H1 (cell line): ENCODE results near the gene C1orf115. TPM values are rescaled to one million over a fixed set of nuclear protein-coding genes. Genes with fewer than 3 reads are reported as not detected.

ENCODE experiments used
- CTCF ChIA-PET: fragments of 300-600 bp; sonication (Branson Sonifier 250); formaldehyde crosslinking; loops from one replicate; lab custom pipeline; 2021; ENCODE audit not compliant: partially characterized antibody; lab: Charles Lee
- POLR2A ChIA-PET: fragments of 300-600 bp; sonication (Branson Sonifier 250); formaldehyde crosslinking; loops from one replicate; lab custom pipeline; 2021; ENCODE audit warnings: inconsistent platforms; ENCODE audit not compliant: partially characterized antibody; lab: Charles Lee
- DNase-seq, 2 experiments: peaks; one replicate each; pipeline versions ENCODE4 v3.0.0 to v3.0.0-alpha.2; 2010 to 2022; ENCODE audit warnings: low spot score in 2 of 2, low read depth in 1 of 2, mixed read lengths in 1 of 2
- FAIRE-seq: peaks from 2 replicates; lab custom pipeline; 2011; peaks lifted over from hg19 to GRCh38; lab: Jason Lieb, UNC
- H2AFZ ChIP-seq: 2 replicates; pipeline ENCODE4 v1.8.1; 2012; ENCODE audit warnings: low read length, inconsistent platforms
- H2AK5ac ChIP-seq: 2 replicates; pipeline ENCODE4 v1.6.1; 2013; ENCODE audit warnings: low read depth, low read length
- H2BK120ac ChIP-seq: replicated peaks from 2 replicates; pipeline ENCODE3; 2013; ENCODE audit warnings: low read depth, low read length, inconsistent platforms
- H2BK12ac ChIP-seq: 2 replicates; pipeline ENCODE4 v1.6.1; 2013; ENCODE audit warnings: low read depth, low read length
- H2BK15ac ChIP-seq: 2 replicates; pipeline ENCODE4 v1.6.1; 2013; ENCODE audit warnings: low read length
- H2BK20ac ChIP-seq: 2 replicates; pipeline ENCODE4 v1.6.1; 2013; ENCODE audit warnings: low read length
- H2BK5ac ChIP-seq: 2 replicates; pipeline ENCODE4 v1.6.1; 2013; ENCODE audit warnings: low read depth, low read length
- H3K14ac ChIP-seq: 2 replicates; pipeline ENCODE4 v1.6.1; 2013; ENCODE audit warnings: inconsistent platforms; ENCODE audit not compliant: insufficient read length
- H3K18ac ChIP-seq: 2 replicates; pipeline ENCODE4 v1.6.1; 2013; ENCODE audit warnings: low read length; ENCODE audit errors: extremely low read depth
- H3K23ac ChIP-seq: 2 replicates; pipeline ENCODE4 v1.6.1; 2013; ENCODE audit warnings: inconsistent platforms; ENCODE audit not compliant: insufficient read length
- H3K23me2 ChIP-seq: 2 replicates; pipeline ENCODE4 v1.6.1; 2013; ENCODE audit warnings: low read depth, low read length
- H3K27ac ChIP-seq: 2 replicates; pipeline ENCODE4 v1.6.1; 2011; ENCODE audit warnings: low read depth, low read length, inconsistent platforms
- H3K27me3 ChIP-seq, 4 experiments: replicated peaks in 1 of 4; 1 replicate in 1 of 4; 2 replicates in 3 of 4; pipeline versions ENCODE4 v1.6.1 to v1.8.1; 2011 to 2013; ENCODE audit warnings: low read length in 3 of 4, mild to moderate bottlenecking in 3 of 4, inconsistent platforms in 2 of 4, mixed read lengths in 2 of 4, moderate library complexity in 1 of 4; ENCODE audit not compliant: control insufficient read depth in 3 of 4, insufficient read depth in 3 of 4; ENCODE audit errors: extremely low read depth in 1 of 4
- H3K36me3 ChIP-seq, 4 experiments: 2 replicates each; pipeline versions ENCODE4 v1.6.1 to v1.8.1; 2011 to 2013; ENCODE audit warnings: mild to moderate bottlenecking in 4 of 4, low read length in 3 of 4, moderate library complexity in 2 of 4, control low read depth in 1 of 4, inconsistent platforms in 1 of 4; ENCODE audit not compliant: insufficient read depth in 4 of 4, control insufficient read depth in 2 of 4
- H3K4ac ChIP-seq: replicated peaks from 2 replicates; pipeline ENCODE3; 2013; ENCODE audit warnings: low read length, low read depth, mixed read lengths, inconsistent platforms; ENCODE audit not compliant: insufficient read length
- H3K4me1 ChIP-seq, 4 experiments: replicated peaks in 1 of 4; 1 replicate in 1 of 4; 2 replicates in 3 of 4; pipeline versions ENCODE4 v1.6.1 to v1.8.1; 2011 to 2013; ENCODE audit warnings: low read length in 3 of 4, inconsistent platforms in 2 of 4, mixed read lengths in 1 of 4; ENCODE audit not compliant: insufficient read depth in 4 of 4, control insufficient read depth in 3 of 4
- H3K4me2 ChIP-seq, 2 experiments: 2 replicates each; pipeline versions ENCODE4 v1.6.1 to v1.8.1; 2011 to 2013; ENCODE audit warnings: low read depth in 2 of 2, low read length in 2 of 2, control low read depth in 1 of 2, inconsistent platforms in 1 of 2, mild to moderate bottlenecking in 1 of 2; ENCODE audit not compliant: insufficient read depth in 1 of 2
- H3K4me3 ChIP-seq, 4 experiments: fragments of 200-600, 300-600 bp in 1 of 4; sonication (generic), shearing (Covaris generic), sonication (Bioruptor Twin) in 1 of 4; 2 replicates each; pipeline versions ENCODE4 v1.5.1 to v1.8.1; 2011 to 2016; ENCODE audit warnings: low read length in 4 of 4, low read depth in 3 of 4, control low read depth in 2 of 4, inconsistent platforms in 2 of 4, mild to moderate bottlenecking in 2 of 4, mixed read lengths in 1 of 4, moderate library complexity in 1 of 4; ENCODE audit not compliant: insufficient read depth in 2 of 4; ENCODE audit errors: extremely low read depth in 1 of 4
- H3K56ac ChIP-seq: replicated peaks from 2 replicates; pipeline ENCODE3; 2013; ENCODE audit warnings: low read depth, mild to moderate bottlenecking, mixed read lengths, low read length, inconsistent platforms; ENCODE audit not compliant: insufficient read length
- H3K79me1 ChIP-seq: 2 replicates; pipeline ENCODE4 v1.6.1; 2013; ENCODE audit warnings: low read depth, low read length, control low read depth
- H3K79me2 ChIP-seq, 2 experiments: 2 replicates each; pipeline versions ENCODE4 v1.6.1 to v1.8.1; 2012 to 2013; ENCODE audit warnings: low read length in 2 of 2, mild to moderate bottlenecking in 2 of 2, inconsistent platforms in 1 of 2; ENCODE audit not compliant: insufficient read depth in 2 of 2, control insufficient read depth in 1 of 2
- H3K9ac ChIP-seq, 4 experiments: replicated peaks in 1 of 4; 1 replicate in 1 of 4; 2 replicates in 3 of 4; pipeline versions ENCODE4 v1.6.1 to v1.8.1; 2011 to 2013; ENCODE audit warnings: low read depth in 3 of 4, low read length in 3 of 4, control low read depth in 2 of 4, mild to moderate bottlenecking in 2 of 4, moderate library complexity in 2 of 4, inconsistent platforms in 1 of 4; ENCODE audit errors: extremely low read depth in 1 of 4
- H3K9me3 ChIP-seq, 2 experiments: 2 replicates each; pipeline versions ENCODE4 v1.6.1 to v1.8.1; 2012 to 2013; ENCODE audit warnings: mild to moderate bottlenecking in 2 of 2, moderate library complexity in 2 of 2, control low read depth in 1 of 2, inconsistent platforms in 1 of 2, low read depth in 1 of 2, low read length in 1 of 2, mixed read lengths in 1 of 2; ENCODE audit not compliant: insufficient read depth in 2 of 2
- H4K20me1 ChIP-seq, 2 experiments: replicated peaks in 1 of 2; 2 replicates each; pipeline versions ENCODE3 to v1.8.1; 2011 to 2013; ENCODE audit warnings: inconsistent platforms in 2 of 2, low read length in 2 of 2, mild to moderate bottlenecking in 1 of 2; ENCODE audit not compliant: insufficient read depth in 2 of 2, control insufficient read depth in 1 of 2
- H4K5ac ChIP-seq: 2 replicates; pipeline ENCODE4 v1.6.1; 2013; ENCODE audit warnings: low read length, low read depth, mixed read lengths, inconsistent platforms; ENCODE audit not compliant: insufficient read length
- H4K8ac ChIP-seq: 2 replicates; pipeline ENCODE4 v1.8.0; 2013; ENCODE audit warnings: mild to moderate bottlenecking, moderate library complexity, low read length, inconsistent platforms; ENCODE audit not compliant: insufficient read depth; ENCODE audit errors: extremely low read depth
- H4K91ac ChIP-seq: replicated peaks from 2 replicates; pipeline ENCODE3; 2013; ENCODE audit warnings: low read length, mixed read lengths, inconsistent platforms; ENCODE audit not compliant: insufficient read length
- BRCA1 ChIP-seq: IDR thresholded peaks from 2 replicates; pipeline ENCODE4 v1.6.1; 2012; ENCODE audit warnings: low read depth, low read length, improper control_type of control experiment
- CBX8 ChIP-seq: fragments of 300-800, 300-1000 bp; sonication (generic); IDR thresholded peaks from 2 replicates; pipeline ENCODE4 v1.7.1; 2016; ENCODE audit warnings: low read depth, low read length, borderline replicate concordance
- SIX5 ChIP-seq: IDR thresholded peaks from 2 replicates; pipeline ENCODE4 v1.6.1; 2011; ENCODE audit warnings: mild to moderate bottlenecking, low read depth, low read length
- TBP ChIP-seq: IDR thresholded peaks from 2 replicates; pipeline ENCODE4 v1.6.1; 2011; ENCODE audit warnings: low read depth, low read length, improper control_type of control experiment
- YY1 ChIP-seq: IDR thresholded peaks from 2 replicates; pipeline ENCODE4 v1.6.1; 2011; ENCODE audit warnings: low read depth, mild to moderate bottlenecking, low read length
- WGBS, 2 experiments: shearing (Covaris generic) in 1 of 2; methylation state at CpG; one replicate each; pipeline versions ENCODE4 v1.1.6 to v1.1.7; 2013 to 2015; ENCODE audit warnings: low lambda C conversion rate in 2 of 2, mixed read lengths in 2 of 2, inconsistent platforms in 1 of 2, low coverage in 1 of 2, missing lambda C conversion rate in 1 of 2; ENCODE audit not compliant: insufficient replicate concordance in 2 of 2, insufficient coverage in 1 of 2, insufficient read length in 1 of 2; ENCODE audit errors: extremely low coverage in 1 of 2, missing lambda C conversion rate in 1 of 2; 5-methylcytosine and 5-hydroxymethylcytosine counted together
- polyA plus RNA-seq, 7 experiments: library from polyadenylated mRNA; depleted of rRNA in 3 of 7; stranded (reverse) in 5 of 7; unstranded in 2 of 7; fragments of >200 nt in 5 of 7; fragments of 200-250 nt in 2 of 7; gene quantifications; 1 replicate in 5 of 7; 2 replicates in 1 of 7; 4 replicates in 1 of 7; pipeline versions ENCODE4 v1.2.1 to v1.2.3, GENCODE V29; 2011 to 2013; ENCODE audit warnings: missing spikeins in 2 of 7, mixed read lengths in 2 of 7
- total RNA-seq: library from RNA; stranded (reverse); fragmentation: NEBNext Ultra II Directional; extraction: Animal tissue kit (Norgen Biotek cat#: 25700); gene quantifications from 2 replicates; pipeline ENCODE4 v1.2.1, GENCODE V29; 2021

Gene C1orf115
- total and polyA plus RNA-seq, 2 of the 8 experiments (the other 6 are each of a cell fraction or from before 2014, with no cell fraction given), result 3.5 to 5.6 TPM

DNA sequence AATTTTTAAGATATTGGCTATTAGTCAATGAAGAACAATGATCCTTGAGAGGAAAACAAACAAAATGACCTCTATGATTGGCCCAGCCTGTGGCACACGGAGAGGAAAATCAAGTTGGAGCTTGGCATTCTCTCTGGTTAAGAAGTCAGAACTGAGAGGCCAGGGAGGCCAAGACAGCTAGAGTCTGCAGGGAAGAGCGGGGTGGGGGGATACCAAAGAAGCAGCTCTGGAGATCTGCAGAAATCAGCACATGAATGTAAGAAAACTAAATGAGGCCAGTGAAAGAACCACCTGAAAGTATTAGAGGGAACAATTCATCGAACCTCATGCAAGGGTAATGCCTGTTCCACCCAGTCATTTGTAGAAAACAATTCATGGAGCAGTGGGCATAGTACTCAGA lies 23.8 kb upstream of the C1orf115 start:
- FAIRE-seq, result no peak
- CTCF ChIA-PET, result interaction anchor here (0.6 to 1.7 kb wide), 10 partner anchors 12 to 385 kb away, joined by 3 to 7 read pairs (median 3); no protein-coding TSS in a partner anchor

More for the DNA sequence above, 23.8 kb upstream of the C1orf115 start:
- Histone ChIP-seq H4K91ac (no peak overlapping the region), H4K20me1 (no peaks in the 10 kb centered on the region), H3K9ac (no peak overlapping the region), H2BK5ac (no peak overlapping the region), H2AFZ (no peak overlapping the region), H3K56ac (no peak overlapping the region), H3K4me1 (peaks cover 0 to 2% (median 0%) of the 10 kb centered on the region in 4 experiments; a peak in 1 of 7 replicates), H4K5ac (no peak overlapping the region), H3K23ac (no peak overlapping the region), H3K23me2 (no peaks in the 10 kb centered on the region), H3K79me2 (no peaks in the 10 kb centered on the region)
- no peak for DNase-seq
- POLR2A ChIA-PET, result interaction anchor here (1.3 kb wide), 1 partner anchor 82 kb away, joined by 3 read pairs; the partner anchor contains the start of gene MTARC2
- TF ChIP-seq SIX5 (no peak), YY1 (no peak), TBP (no peak), BRCA1 (no peak), CBX8 (no peak)
- TF ChIP-seq, all 59 proteins: peak for 0
- Histone ChIP-seq H3K27me3 (no peaks in the 10 kb centered on the region), H2BK15ac (no peak overlapping the region), H3K79me1 (no peaks in the 10 kb centered on the region), H3K4me2 (no peak overlapping the region), H3K14ac (no peak overlapping the region), H2BK12ac (no peak overlapping the region), H3K27ac (no peak overlapping the region), H2BK20ac (no peak overlapping the region), H3K4me3 (no peak overlapping the region), H3K4ac (no peak overlapping the region), H2AK5ac (no peak overlapping the region), H2BK120ac (no peak overlapping the region), H4K8ac (no peak overlapping the region), H3K9me3 (no peaks in the 10 kb centered on the region), H3K18ac (no peak overlapping the region), H3K36me3 (peaks cover 0 to 12% (median 2%) of the 10 kb centered on the region in 4 experiments; a peak in 4 of 8 replicates)
- WGBS, 2 experiments, result 76% methylated on average over 3 of the region's 3 CpGs; no CpG with 5 or more reads in 1 of the 2 experiments
